Stimulated activated CD8-positive, alpha-beta memory T cell treated with anti-CD3 and anti-CD28 coated beads, Interleukin-4, amount 100 ng/mL, for 1 hour (primary cell): Measurements from ENCODE around the gene HNRNPLL.
"Not testable (repeated sequence)": the region's sequence is repeated elsewhere in the genome, so short reads cannot be mapped to it uniquely, and the experiment has no call there.

Experiments
- DNase-seq, 2 donors: peaks; one replicate each; pipeline ENCODE4 v3.0.0-alpha.2; 2020; ENCODE audit warnings: low read depth in 2 of 2, low spot score in 1 of 2

HNRNPLL gene

DNA sequence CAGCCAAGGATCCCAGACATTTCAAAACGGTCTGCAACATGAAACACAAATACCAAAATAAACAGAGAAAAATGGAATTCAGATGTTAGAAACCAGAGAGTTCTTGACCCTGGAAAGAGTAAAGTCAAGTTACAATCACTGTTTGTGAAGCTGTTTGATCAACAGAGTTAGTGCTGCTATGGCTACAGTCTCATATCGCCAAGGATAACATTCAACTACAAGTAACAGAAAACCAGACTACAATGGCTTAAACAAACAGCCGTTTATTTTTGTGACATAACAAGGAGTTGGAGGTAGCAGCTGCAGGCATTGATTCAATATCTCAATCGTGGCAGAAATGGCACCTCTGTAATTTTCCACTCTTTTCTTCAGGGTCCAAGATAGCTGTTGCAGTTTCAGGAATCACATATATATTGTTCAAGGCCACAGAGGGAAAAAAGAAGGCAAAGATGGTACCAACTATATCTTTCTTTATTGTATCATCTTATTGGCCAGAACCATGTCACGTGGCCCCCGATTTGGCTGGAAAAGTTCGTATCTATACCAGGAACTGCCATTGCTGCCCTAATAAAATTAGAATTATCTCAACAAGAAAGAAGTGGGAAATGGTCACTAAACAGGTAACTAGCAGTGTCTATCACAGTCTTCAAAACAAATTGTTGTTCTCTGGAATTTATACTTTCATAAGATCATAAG is 17.7 kb upstream of the HNRNPLL start:
- DNase-seq = no peak

DNA sequence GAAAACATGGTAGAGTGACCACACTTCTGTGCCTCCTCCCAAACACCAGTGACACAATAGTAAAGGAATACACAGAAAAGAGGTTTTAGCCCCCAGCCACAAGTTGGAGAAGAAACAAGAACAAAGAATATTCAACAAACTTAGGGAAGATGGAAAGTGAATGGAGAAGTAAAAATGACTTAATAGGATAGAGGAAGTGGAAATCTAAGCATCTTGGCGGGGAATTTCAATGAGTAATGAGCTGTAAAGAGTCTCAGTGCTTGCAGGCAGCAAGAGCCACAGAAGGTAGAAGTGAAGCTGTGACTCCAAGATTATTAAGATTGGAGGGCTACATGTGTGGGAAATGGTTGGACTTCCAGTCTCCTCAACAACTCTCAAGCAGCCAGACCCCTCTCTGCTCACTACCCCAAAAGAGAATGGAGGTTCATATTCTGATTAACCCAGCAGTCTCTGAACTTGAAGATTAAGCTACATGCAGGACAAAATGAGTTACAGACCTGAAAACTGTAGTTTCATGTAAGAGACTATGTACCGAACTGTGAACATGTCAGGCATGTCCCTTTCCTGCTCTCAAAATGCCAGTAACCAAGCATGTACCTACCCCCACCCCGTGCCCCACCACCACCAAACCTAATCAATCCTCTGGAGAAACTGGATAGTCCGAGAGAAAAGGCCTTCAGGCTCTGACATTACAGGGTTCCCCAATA is 16.9 kb upstream of the HNRNPLL start:
- DNase-seq = no peak

GRCh38 chr2:38617301-38617700 is 14.6 kb upstream of the HNRNPLL start:
- no peak for DNase-seq

DNA sequence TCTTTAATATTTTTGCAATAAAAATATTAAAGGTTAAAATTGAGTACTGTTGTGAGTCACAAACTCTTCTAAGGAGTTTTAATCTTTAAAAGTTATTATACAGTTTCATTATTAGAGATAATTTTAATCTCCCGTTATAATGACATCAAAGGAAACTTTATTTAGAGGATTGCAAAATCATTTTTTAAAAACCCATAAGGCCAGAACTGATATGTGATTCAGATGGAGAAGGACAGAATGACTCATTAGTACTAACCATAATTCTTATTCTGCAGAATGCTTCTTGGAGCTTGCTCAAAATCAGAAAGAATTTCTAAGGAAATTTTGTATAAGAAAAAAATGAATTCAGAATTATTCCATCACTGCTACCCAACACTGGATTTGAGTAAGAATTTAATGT is 12.5 kb upstream of the HNRNPLL start:
- DNase-seq = no peak

- DNase-seq = no peak
Observed at GRCh38 chr2:38613849-38614213, 11.1 kb upstream of the HNRNPLL start.

DNA sequence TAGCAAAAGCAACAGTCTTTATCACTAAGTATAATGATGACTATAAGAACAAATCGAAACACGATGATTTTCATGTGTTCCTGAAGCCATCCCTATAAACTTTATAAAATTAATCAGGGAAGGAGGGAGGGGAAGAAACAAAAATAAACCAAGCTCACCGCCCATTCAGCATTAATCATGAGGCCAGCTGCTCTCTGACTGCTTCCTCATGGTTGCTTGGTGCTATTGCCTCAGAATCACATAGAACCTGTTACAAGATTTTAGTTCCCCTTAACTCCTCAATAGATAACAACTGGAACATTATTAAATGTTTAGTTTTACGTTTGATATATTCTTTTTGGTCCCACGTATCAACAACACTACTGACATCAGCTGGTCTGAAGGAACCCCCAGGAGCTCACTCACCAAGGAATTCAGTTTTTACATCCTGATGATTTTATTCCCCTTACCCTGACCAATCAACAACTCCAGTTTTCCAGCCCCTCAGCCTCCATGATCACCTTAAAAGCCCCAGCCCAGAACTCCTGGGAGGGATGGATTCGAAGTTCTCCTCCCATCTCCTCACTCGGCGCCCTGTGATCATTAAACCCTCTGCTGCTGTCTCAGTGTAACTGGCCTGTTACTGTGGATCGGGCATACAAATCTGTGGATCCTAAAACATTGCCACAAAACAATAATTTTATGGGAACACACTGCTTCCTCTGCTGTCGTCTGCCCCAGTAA is 10.6 kb upstream of the HNRNPLL start:
- no peak for DNase-seq

- DNase-seq = no peak
Observed at GRCh38 chr2:38610851-38611801, 8.4 kb upstream of the HNRNPLL start.

DNA sequence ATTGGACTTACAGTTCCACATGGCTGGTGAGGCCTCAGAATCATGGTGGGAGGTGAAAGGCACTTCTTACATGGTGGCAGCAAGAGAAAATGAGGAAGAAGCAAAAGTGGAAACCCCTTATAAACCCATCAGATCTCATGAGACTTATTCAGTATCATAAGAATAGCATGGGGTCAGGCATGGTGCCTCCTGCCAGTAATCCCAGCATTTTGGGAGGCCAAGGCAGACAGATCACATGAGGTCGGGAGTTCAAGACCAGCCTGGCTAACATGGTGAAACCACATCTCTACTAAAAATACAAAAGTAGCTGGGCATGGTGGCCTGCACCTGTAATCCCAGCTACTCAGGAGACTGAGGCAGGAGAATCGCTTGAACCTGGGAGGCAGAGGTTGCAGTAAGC is 6.5 kb upstream of the HNRNPLL start:
- DNase-seq = not testable (repeated sequence)

DNA sequence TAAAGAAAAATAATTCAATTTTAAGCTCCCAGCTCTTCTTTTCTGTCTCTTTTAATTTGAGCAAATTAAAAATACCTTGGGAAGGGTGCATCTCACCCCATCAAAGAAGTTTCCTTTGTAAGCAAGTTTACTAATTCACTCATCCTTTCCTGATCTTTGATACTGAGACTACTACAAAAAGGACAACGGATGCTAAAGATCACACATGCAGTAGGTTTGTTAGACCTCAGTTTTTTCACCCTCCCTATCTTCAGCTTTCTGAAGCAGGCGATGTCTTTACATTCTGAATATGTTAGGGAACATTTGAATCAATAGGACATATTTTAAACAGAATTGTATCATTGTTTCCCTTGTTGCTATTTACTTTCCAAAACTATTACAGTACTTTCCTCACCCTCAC is 6.0 kb upstream of the HNRNPLL start:
- DNase-seq = no peak

- no peak for DNase-seq
Observed at GRCh38 chr2:38605298-38605830, 2.6 kb upstream of the HNRNPLL start.

GRCh38 chr2:38603402-38604290 is 918 bp upstream of the HNRNPLL start:
- peak; percentile 65 to 68 for DNase-seq

DNA sequence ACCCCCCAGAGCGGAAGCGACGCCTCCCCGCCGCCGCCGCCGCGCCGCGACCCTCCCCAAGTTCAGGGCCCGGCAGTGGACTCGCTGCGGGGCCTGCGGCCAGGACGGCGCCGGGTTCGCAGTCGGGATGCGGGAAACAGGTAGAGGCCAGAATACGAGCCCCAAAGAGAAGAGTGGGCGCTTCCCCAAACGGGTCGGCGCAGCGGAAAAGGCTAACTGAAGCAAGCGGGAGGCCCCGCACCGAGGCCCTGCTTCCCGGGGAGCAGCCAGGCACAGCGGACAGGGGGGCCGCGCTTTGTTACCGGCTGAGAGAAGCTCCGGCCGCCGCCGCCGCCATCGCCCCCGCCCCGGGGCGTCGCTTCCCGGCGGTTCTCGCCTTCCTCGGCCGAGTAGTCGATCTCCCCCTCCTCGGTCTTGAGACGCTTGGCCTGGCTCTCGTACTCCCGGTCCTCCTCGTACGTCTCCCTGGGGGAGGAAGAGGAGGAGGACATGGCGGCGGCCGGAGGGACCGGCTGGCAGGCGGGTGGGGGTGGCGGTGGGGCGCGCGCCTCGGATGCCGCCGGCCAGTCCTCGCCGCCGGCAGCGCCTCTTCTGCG is 494 bp downstream of the HNRNPLL start:
- DNase-seq = no peak

DNA sequence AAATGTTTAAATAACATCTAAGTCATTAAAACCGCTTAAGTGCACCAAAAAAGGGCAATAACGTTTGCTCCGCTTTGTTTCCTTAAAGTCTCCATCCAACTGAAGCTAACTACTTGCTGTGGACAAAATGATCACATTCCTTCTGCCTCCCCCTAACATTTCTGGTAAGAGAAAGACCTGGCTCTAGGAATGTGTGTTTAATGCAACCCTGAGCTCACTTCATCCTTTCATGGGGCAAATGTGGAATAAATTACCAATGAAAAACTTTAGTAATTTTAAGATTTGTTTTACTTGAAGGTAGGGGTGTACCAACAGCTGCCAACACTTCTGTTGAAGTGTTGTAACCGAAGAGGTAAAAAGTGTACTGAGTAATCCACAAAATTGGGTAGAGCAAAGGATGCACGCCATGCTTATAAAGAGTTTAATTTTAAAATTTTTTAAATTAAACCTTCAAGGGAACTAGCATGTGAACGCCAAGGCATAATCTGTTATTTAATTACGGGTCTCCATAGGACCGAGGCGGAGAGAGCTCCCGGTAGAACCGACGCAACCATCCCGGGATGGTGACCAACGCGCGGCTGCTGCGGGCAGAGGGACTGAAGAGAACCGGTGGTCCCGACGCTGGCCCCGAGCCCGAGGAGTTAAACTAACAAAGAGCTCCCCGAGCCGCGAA is 1.1 kb downstream of the HNRNPLL start:
- DNase-seq = no peak

GRCh38 chr2:38600921-38601455 is 1.7 kb downstream of the HNRNPLL start:
- DNase-seq = no peak

DNA sequence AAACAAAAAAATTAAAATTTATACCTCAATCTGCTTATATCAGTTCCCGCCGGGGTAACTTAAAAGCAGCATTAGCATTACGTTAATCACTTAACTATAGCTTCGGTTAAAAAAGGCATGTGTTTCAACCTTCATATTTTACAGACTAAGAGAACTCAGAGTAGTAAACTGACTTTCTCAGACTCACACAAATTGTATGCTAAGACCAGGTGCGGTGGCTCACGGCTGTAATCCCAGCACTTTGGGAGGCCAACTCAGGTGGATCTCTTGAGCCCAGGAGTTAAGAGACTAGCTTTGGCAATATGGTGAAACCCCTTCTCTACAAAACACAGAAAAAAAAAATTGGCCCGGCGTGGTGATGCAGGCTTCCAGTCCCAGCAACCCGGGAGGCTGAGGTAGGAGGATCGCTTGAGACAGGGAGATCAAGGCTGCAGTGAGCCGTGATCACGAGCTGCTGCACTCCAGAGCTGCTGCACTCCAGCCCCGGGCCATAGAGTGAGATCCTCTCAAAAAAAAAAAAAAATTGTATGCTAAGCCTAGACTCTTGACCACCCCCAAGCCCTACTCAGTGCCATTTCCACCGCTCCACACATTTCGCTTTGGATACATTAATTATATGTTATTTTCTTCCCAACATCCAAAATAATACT is 2.4 kb downstream of the HNRNPLL start:
- DNase-seq = no peak

- no peak for DNase-seq
Observed at GRCh38 chr2:38599706-38600105, 3.0 kb downstream of the HNRNPLL start.

- DNase-seq = no peak
Observed at GRCh38 chr2:38598991-38599295, 3.8 kb downstream of the HNRNPLL start.

DNA sequence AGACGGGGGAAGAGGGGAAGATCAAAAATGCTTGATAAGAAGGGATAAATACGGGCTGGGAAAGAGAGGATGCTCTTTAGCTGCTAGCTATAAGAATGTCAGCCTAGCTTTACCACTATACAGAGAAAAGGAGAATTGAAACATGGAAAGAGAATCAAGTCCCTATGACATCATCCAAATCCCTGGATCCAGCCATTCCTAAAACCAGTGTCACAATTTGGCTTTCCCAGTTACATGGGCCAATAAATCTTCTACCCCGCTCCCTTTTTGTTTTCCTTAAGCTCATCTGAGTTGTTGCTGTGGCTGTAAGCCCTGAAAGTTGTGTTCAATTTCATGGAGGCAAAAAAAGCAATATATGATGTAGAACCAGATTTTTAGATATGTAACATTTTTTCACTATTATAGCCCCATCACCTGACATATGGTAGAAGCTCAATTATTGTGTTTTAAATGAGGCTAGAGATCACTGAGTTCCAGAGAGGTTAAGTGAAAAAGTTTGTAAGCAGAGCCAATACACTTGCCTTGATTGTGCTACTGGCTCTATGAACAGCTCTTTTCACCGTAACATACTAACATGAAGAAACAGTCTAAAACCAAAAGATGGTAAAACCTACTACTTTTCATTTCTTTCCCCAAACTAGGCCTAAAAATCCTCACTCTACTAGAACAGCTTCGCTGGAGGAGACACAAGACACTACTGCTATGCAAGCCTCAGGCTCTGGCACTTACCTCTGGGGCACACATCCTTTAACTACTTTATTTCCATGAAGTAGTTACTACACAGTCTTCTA is 4.3 kb downstream of the HNRNPLL start:
- no peak for DNase-seq
